Measurements from ENCODE around the gene FBXL2. TPM values are rescaled to one million over a fixed set of nuclear protein-coding genes. Genes with fewer than 3 reads are reported as not detected.
A peak's percentile ranks its signal among the peaks of the same experiment; 100 is the strongest.

Gene FBXL2, protein sequence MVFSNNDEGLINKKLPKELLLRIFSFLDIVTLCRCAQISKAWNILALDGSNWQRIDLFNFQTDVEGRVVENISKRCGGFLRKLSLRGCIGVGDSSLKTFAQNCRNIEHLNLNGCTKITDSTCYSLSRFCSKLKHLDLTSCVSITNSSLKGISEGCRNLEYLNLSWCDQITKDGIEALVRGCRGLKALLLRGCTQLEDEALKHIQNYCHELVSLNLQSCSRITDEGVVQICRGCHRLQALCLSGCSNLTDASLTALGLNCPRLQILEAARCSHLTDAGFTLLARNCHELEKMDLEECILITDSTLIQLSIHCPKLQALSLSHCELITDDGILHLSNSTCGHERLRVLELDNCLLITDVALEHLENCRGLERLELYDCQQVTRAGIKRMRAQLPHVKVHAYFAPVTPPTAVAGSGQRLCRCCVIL
- total RNA-seq (2014; rRNA removed; shearing (Covaris generic)) (0.06 and 0.08 TPM in 2 replicates), total RNA-seq (2022) (not detected in 2 replicates), Bru-seq, nascent RNA (percentile 15 among the genes with signal in this experiment), BruChase-seq, experiment 1, labeled RNA remaining after a 6-hour chase (percentile 12 among the genes with signal in this experiment), BruChase-seq, experiment 2, labeled RNA remaining after a 2-hour chase (percentile 14 among the genes with signal in this experiment)
- long read RNA-seq, partial matches to known transcripts: 0 of 54 reads
- long read RNA-seq, other reads (novel, unspliced or antisense): 54 of 54 reads

DNA sequence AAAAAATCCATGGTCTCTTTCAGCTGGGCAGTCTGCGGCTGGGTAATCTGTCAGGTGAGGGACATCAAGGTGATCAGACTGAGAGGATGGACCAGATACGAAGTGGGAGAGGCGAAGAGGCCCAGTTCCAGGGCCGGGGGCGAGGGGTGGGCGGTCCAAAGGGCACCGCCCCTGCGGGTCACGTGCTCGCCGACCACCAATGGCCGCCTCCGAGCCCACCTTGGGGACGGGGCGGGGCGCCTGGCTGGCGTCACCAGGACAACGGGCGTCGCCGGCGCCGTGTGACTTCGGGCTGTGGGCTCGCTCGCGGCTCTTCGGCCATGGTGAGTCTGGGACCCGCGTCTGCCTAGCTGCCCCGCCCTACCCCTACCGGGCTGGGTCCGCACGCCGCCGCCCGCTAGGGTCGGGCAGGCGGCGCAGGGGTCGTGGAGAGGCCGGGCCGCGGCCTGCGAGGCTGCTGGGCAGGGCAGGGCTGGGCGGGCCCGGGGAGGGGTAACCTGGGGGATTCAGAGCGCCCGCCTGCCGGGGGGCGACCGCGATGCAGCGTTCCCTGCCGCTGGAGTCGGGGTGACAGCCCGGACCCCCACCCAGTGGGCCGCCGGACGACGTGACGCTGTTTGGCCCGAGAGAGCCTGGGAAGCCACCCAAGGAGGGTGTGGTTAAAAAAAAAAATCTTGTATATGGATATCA, at the start of gene FBXL2:
Gene FBXL2 (plus strand): TSS at position 250 of the 690 bp plus-strand sequence. CDS start 71 bp downstream, at position 321.
- no peaks in the 10 kb centered on the region for H4K20me1 ChIP-seq (ENCODE audit: insufficient read depth, low read length)
- peak within 1 kb of the TSS; percentile 76 for H3K4me2 ChIP-seq (ENCODE audit: low read length)
- H2AFZ ChIP-seq (ENCODE audit: low read length): peak within 1 kb of the TSS; percentile 86
- H3K36me3 ChIP-seq (ENCODE audit: insufficient read depth, low read length): no peaks in the 10 kb centered on the region
- DNase-seq (ENCODE audit: low spot score): peak; percentile 63
- BruUV-seq (replicated peaks): no TSS peak
- no peaks in the 10 kb centered on the region for H3K79me2 ChIP-seq (ENCODE audit: insufficient read depth, low read depth, low read length)
- intact Hi-C loops (cut with micrococcal nuclease; ENCODE audit: unreplicated experiment): no loop called here
- ChIA-PET CTCF (ENCODE audit: unreplicated experiment) (no interaction called here), POLR2A (interaction anchor here (0.6 to 0.7 kb wide), 2 partner anchors 42 to 54 kb away, joined by 3 to 4 read pairs; no protein-coding TSS in a partner anchor)
- TF ChIP-seq EZH2phosphoT487 (IDR thresholded peaks at IDR 0.05; ENCODE audit: borderline replicate concordance, low read depth, low read length): no peak
- TF ChIP-seq, protein P1, sequence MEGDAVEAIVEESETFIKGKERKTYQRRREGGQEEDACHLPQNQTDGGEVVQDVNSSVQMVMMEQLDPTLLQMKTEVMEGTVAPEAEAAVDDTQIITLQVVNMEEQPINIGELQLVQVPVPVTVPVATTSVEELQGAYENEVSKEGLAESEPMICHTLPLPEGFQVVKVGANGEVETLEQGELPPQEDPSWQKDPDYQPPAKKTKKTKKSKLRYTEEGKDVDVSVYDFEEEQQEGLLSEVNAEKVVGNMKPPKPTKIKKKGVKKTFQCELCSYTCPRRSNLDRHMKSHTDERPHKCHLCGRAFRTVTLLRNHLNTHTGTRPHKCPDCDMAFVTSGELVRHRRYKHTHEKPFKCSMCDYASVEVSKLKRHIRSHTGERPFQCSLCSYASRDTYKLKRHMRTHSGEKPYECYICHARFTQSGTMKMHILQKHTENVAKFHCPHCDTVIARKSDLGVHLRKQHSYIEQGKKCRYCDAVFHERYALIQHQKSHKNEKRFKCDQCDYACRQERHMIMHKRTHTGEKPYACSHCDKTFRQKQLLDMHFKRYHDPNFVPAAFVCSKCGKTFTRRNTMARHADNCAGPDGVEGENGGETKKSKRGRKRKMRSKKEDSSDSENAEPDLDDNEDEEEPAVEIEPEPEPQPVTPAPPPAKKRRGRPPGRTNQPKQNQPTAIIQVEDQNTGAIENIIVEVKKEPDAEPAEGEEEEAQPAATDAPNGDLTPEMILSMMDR (conservative IDR thresholded peaks at IDR 0.05; ENCODE audit: low read length): no peak
- peak within 1 kb of the TSS; percentile 67 for H3K4me3 ChIP-seq (ENCODE audit: low read depth, low read length, poor library complexity, severe bottlenecking)
- H3K9me3 ChIP-seq (ENCODE audit: low read length): no peaks in the 10 kb centered on the region
- no peak within 1 kb of the TSS for H3K27ac ChIP-seq (ENCODE audit: low read depth, low read length, poor library complexity, severe bottlenecking)
- H3K4me1 ChIP-seq (ENCODE audit: insufficient read depth, low read length, poor library complexity, severe bottlenecking): no peaks in the 10 kb centered on the region
- no peaks in the 10 kb centered on the region for H3K9me2 ChIP-seq (ENCODE audit: insufficient read depth, low read length)

GRCh38 chr3:33229066-33229465, 48.2 kb upstream of the FBXL2 start:
- Histone ChIP-seq H4K20me1 (ENCODE audit: insufficient read depth, low read length) (no peaks in the 10 kb centered on the region), H3K27ac (ENCODE audit: low read depth, low read length, poor library complexity, severe bottlenecking) (no peak overlapping the region), H3K36me3 (ENCODE audit: insufficient read depth, low read length) (no peaks in the 10 kb centered on the region), H3K9me3 (ENCODE audit: low read length) (no peaks in the 10 kb centered on the region), H3K4me2 (ENCODE audit: low read length) (no peak overlapping the region), H2AFZ (ENCODE audit: low read length) (no peak overlapping the region), H3K79me2 (ENCODE audit: insufficient read depth, low read depth, low read length) (no peaks in the 10 kb centered on the region), H3K4me1 (ENCODE audit: insufficient read depth, low read length, poor library complexity, severe bottlenecking) (no peaks in the 10 kb centered on the region), H3K9me2 (ENCODE audit: insufficient read depth, low read length) (no peaks in the 10 kb centered on the region), H3K4me3 (ENCODE audit: low read depth, low read length, poor library complexity, severe bottlenecking) (no peak overlapping the region)
- BruUV-seq (replicated peaks): no TSS peak
- intact Hi-C loops (cut with micrococcal nuclease; ENCODE audit: unreplicated experiment): no loop called here
- ChIA-PET POLR2A (interaction anchor here (0.6 kb wide), 1 partner anchor 40 kb away, joined by 3 read pairs; no protein-coding TSS in a partner anchor), CTCF (ENCODE audit: unreplicated experiment) (no interaction called here)
- no peak for DNase-seq (ENCODE audit: low spot score)
- TF ChIP-seq EZH2phosphoT487 (IDR thresholded peaks at IDR 0.05; ENCODE audit: borderline replicate concordance, low read depth, low read length): no peak
- TF ChIP-seq, protein P1 (conservative IDR thresholded peaks at IDR 0.05; ENCODE audit: low read length): no peak

Data from OCI-LY7 (cell line).